NCI-H2196 treated with DMSO at 0.1 percent for 48 hours (cell line): ENCODE results near the gene NBAS.

Experiments
- DNase-seq: peaks from one replicate; lab custom pipeline; 2025; ENCODE audit not compliant: unreplicated experiment; lab: John Stamatoyannopoulos, UW

Gene NBAS

GRCh38 chr2:15180379-15180778 lies 380.8 kb downstream of the NBAS start:
- no peak for DNase-seq

GRCh38 chr2:15178946-15179345 lies 382.2 kb downstream of the NBAS start:
- no peak for DNase-seq

GRCh38 chr2:15177103-15177502 lies 384.0 kb downstream of the NBAS start:
- no peak for DNase-seq

GRCh38 chr2:15176604-15177003 lies 384.5 kb downstream of the NBAS start:
- DNase-seq: no peak

GRCh38 chr2:15174567-15174966 lies 386.6 kb downstream of the NBAS start:
- no peak for DNase-seq

- DNase-seq: no peak
These were observed 387.6 kb downstream of the NBAS start for GRCh38 chr2:15173501-15173900.

- DNase-seq: no peak
These were observed 388.3 kb downstream of the NBAS start for GRCh38 chr2:15172825-15173224.

- no peak for DNase-seq
These were observed 390.9 kb downstream of the NBAS start for GRCh38 chr2:15170070-15170775.

GRCh38 chr2:15169326-15170069 lies 391.6 kb downstream of the NBAS start:
- DNase-seq: no peak

GRCh38 chr2:15168116-15168515 lies 393.0 kb downstream of the NBAS start:
- DNase-seq: no peak

- DNase-seq: no peak
These were observed 394.3 kb downstream of the NBAS start for GRCh38 chr2:15166878-15167277.

GRCh38 chr2:15163326-15163725 lies 397.8 kb downstream of the NBAS start:
- no peak for DNase-seq

- no peak for DNase-seq
These were observed 398.5 kb downstream of the NBAS start for GRCh38 chr2:15162620-15163019.

GRCh38 chr2:15160201-15160991 lies 400.7 kb downstream of the NBAS start:
- no peak for DNase-seq

GRCh38 chr2:15159751-15160177 lies 401.4 kb downstream of the NBAS start:
- DNase-seq: no peak

GRCh38 chr2:15159206-15159605 lies 401.9 kb downstream of the NBAS start:
- DNase-seq: no peak

- DNase-seq: no peak
These were observed 402.6 kb downstream of the NBAS start for GRCh38 chr2:15158532-15158931.

GRCh38 chr2:15158100-15158499 lies 403.0 kb downstream of the NBAS start:
- no peak for DNase-seq

GRCh38 chr2:15155959-15156574 lies 405.1 kb downstream of the NBAS start:
- no peak for DNase-seq

- no peak for DNase-seq
These were observed 406.8 kb downstream of the NBAS start for GRCh38 chr2:15154297-15154696.

GRCh38 chr2:15152382-15152781 lies 408.8 kb downstream of the NBAS start:
- DNase-seq: no peak
